LHCN-M2 (cell line): ENCODE data around the gene ECE1. TPM values are rescaled to one million over a fixed set of nuclear protein-coding genes. Genes with fewer than 3 reads are reported as not detected.
A peak's percentile ranks its signal among the peaks of the same experiment; 100 is the strongest.

Source experiments
- DNase-seq: peaks from one replicate; pipeline ENCODE4 v3.0.0-alpha.2; 2012; ENCODE audit warnings: low read depth
- total RNA-seq: library from RNA; depleted of rRNA; stranded (reverse); fragments of >200 nt; gene quantifications from 2 replicates; pipeline ENCODE4 v1.2.3, GENCODE V29; 2014

Gene ECE1
- total RNA-seq, 1 experiment from 2014 or later: 50.5 TPM

DNA sequence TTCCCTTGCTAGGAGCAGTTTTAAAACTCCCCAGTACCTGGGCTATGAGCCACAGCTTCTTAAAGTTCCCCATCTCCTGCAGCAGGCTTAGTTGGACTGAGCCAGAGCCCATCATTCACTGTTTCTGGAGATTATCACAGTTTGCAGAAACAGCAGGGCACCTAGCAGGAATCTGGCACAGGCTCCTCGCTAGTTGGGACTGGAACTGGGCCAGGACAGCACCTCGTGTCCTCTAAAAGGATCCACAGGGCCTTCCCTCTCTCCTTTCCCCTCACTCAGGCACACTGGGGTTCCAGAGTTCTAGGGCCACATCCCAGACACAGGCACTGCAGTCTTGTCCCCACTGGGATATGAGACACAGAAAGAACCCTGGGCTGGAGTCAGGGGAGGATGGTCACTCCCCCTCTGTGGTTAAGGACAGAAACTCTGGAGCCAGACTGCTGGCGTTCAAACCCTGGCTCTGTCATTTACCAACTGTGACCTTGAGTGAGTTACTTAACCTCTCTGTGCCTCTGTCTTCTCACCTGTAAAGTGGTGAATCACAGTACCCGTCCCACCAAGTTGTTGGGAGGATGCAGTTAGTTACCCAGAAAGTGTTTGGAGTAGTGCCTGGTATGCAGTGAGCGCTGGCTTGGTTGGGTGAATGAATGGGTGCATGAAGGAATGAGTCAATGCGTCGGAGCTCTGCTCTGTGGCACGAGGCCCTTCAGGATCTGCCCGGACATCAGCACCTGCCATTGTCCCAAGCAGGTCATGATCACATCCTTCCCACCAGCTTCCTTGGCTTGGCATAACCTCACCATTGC, 18.8 kb upstream of the ECE1 start:
- no peak for DNase-seq

DNA sequence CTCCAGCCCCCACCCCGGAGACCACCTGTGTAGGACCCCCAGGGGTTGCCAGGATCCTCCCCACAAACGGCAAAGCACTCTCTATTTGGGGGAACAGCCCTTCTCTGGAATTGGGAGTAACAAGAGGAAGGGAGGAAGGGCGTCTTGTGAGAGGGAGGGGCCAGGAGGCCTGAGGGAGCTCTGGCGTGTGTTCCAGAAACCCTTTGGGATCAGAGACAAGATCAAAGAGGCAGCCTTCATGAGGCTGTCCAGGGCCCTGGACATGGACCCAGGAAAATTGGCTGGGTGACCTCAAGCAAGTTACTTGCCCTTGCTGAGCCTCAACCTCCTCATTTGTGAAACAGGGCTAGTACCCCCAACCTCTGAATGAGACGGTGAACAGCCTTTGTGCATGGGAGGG, 18.1 kb upstream of the ECE1 start:
- no peak for DNase-seq

DNA sequence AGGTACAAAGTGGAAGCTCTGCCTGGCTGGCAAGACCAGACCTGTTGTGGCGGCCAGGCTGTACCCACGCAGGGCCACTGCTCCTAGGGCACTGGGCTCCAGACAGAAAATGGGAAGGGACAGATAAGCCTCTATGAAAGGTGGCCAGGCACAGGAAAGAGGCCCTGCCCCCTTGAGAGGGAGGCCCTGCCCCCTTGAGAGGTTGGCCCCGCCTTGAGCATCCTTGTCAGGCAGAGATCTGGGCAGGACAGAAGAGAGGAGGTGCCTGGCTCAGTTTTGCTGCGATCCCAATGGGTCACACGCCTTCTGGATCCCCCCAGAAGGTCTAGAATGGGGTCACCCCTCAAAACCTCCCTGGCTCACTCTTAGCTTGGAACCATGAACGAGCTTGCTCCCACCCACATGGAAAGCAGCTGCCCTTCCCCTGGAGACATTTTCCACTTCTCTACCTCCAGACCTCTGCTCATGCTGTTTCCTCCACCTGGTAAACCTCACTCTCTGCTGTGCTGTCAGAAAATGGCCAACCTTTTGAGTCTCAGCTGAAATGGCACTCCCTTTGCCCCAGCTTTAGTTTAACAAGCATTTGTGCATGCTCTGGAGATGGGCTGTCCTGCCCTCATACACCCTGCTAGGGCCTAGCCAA, 17.5 kb upstream of the ECE1 start:
- no peak for DNase-seq

DNA sequence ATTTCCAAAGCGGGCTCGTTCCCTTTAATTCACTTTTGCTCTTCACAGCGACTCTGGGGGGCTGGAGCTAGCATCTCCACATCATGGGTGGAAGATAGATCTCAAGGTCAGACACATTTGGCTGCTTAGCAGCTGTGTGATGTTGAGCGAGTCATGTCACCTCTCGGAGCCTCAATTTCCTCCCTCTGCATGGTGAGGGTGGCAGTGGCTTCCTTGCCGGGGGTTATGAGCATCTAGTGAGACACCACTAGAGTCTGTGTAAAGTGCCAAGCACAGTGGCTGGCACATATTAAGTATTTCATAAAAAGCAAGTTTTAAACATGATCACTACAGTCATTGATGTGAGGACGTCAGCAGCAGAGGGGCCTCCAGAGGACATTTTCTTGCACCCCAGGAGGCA, 16.9 kb upstream of the ECE1 start:
- no peak for DNase-seq

DNA sequence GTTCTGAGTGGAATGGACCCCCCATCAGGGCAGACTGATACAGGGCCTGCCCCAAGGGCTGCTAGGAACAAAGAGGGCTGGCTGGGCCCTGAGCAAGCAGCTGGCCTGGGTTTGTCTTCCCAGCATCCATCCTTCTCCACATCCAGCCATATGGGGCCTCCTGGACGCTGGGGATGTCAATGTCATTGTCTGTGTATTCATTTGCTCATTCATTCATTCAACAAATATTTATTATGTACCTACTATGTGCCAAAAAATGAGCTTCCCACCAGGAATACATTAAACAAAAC, 15.6 kb upstream of the ECE1 start:
- DNase-seq: no peak

DNA sequence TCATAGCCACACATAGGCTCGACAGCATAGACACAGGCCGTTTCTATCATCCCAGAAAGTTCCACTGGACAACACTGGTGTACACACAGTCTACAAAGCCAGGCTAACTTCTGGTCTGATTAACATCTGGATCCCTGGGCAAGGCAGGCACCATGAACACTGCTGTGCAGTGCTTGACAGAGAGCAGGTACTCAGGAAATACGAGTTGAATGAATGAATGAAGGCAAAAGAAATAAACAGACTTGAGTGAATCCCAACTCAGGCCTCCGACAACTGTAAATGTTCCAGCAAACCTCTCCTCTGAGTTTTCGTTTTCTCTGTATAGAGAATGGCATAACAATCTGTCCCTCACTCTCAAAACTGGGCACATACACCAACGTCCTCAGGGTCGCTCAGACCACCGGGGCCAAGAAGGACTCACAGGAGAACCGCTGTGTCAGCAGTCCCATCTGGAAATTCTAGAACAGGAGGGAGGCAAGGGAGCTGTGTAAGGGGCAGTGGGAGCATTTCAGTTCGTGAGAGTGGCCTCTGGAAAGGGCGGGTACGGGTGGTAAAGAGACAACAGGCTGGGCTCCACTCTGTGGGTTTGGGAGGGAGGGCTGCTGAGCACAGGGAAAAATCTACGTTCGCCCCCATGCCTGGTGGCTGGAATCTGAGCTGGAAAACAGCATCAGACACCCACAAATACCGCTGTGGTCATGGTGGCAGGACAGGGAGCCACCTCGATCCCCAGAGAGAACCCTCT, 15.1 kb upstream of the ECE1 start:
- no peak for DNase-seq

DNA sequence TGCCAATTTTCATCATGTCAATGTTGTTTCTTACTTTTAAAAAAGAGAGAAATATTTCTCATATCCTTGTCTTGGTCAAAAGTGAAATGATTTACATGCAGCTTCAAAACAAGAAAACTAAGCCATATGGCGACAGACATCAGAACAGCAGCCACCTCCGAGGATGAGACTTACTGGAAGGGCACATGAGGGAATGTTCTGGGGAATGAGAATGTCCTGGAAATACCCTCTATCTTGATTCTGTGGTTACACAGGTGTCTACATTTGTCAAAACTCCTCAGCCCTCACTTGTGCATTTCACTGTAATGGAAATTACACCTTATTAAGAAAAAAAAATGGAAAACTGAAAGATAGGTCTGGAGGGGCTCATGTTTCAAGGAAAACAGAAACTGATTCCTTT, 14.2 kb upstream of the ECE1 start:
- DNase-seq: peak; percentile 59

DNA sequence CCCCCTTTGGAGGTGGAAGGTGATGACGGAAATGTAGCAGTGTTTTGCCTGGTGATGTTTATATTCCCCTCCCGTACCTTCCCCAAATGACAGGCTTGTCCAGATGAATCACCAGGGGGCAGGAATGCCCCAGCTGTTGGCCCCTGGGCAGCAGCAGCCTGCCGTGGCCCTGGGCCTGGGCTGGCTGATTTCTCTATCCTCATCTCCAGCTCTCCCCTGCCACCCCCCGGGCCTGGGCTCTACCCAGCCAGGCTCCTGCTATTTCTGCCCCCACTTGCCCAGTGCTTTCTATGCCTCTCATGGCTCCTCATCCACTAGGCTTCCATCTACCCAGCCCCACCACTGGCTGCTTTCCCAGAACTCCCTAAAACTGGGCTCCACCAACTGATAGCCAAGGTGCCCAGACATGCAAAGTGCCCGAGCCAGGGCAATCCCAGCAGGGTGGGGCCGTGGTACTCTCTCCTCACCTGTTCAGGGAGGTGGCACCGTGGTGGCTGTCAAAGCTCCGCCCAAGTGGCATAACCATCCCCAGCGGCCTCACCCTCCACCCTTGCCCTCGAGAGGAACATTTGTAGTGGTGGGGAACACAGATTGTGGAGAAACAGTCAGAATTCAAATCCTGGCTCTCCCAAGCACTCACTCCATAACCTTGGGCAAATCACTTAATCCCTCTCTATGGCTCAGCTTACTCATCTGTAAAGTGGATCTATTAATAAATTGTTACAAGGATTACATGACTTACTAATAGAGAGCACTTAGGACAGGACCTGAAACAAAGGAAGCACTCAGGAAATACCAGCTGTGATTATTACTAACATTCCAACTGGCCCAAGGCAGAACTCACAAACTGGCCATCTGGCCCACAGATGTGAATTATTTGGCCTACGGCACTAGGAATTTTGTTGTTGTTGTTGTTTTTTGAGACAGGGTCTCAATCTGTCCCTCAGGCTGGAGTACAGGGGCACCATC, 12.8 kb upstream of the ECE1 start:
- peak; percentile 77 for DNase-seq

DNA sequence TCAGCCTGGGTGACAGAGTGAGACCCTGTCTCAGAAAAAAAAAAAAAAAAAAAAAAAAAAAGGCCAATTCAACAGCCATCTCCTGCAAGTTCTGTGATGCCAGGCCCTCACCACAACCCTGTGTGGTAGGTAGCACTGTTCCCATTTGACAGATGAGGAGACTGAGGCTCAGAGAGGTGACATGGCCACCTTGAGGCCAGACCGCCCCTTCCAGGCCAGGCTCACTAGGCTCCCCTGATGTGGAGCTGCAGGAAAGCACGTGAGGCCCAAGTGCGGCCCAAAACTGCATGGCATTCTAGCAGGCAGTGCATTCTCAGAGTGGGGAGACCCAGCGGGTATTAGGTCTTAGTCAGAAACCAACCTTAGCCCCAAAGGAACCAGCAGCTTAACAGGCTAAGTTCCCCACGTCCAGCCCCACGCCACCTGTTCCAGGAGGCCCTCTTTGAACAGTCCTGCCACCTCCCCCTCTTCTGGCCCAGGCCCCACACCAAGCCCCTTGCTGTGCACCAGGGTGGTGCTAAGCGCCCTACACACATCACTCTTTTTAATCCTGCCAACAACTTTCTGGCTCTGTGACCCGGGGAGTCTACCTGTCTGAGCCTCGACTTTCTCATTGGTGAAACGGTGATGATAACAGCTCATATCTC, 11.7 kb upstream of the ECE1 start:
- DNase-seq: no peak

DNA sequence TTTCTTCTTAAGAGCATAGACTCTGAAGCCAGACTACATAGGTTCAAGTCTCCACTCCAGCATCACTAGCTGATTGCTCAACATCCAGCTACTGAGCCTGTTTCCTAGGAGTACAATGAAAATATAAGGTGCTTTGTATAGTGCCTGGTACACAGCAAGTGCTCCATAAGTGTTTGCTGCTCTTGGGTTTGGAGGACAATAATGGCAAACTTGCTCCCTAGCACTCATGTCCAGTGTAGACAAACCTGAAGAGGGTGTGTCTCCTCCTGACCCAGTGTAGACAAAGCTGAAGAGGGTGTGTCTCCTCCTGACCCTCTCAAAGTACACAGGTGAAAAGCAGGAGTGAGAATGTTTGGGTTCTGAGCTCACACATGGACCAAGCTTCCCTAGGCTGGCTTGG, 10.5 kb upstream of the ECE1 start:
- DNase-seq: no peak

DNA sequence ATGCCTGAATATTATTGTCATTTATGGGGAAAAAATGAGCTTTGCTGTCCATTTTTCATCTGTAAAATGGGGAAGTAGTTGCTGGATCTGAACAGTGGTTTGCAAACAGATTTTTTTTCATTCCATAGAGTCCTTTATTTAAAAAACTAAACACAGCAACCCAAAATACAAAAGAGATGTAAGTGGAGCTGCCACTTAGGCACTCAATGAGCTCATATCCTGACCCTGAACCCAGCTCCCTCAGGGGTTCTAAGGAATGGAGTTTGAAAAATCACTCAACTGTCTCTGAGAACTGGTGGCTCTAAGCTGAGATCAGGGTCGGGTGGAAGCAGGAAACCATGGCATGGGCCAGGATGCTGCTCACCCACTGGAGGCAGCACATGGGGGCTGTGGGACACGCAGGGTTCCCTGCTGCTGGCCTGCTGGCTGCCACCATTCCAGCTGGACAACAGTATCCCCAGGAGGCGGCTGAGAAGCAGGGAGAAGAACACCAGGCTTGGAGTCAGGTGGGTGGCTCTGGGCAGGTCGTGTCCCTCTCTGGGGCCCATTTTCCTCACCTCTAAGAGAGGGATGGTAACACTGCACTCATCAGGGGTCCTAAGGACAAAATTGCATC, 9.6 kb upstream of the ECE1 start:
- DNase-seq: no peak

DNA sequence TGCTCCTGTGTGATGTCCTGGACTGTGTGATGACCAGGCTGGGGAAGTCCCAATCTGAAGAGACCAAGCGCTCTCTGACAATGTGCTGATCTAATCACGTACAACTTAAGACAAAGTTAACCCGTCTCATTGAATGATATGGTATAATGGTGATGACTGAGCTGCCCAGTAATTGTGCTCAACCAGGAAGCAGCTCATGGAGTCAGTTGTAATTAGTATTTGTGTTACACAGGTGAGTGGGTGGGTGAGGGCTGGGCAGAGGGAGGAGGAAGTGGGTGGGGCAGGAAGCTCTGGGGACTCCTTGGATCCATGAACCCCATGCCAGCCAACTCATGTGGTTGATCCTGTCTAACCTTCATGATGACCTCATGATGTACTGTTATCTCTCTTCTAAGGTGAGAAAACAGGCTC, 8.7 kb upstream of the ECE1 start:
- no peak for DNase-seq

DNA sequence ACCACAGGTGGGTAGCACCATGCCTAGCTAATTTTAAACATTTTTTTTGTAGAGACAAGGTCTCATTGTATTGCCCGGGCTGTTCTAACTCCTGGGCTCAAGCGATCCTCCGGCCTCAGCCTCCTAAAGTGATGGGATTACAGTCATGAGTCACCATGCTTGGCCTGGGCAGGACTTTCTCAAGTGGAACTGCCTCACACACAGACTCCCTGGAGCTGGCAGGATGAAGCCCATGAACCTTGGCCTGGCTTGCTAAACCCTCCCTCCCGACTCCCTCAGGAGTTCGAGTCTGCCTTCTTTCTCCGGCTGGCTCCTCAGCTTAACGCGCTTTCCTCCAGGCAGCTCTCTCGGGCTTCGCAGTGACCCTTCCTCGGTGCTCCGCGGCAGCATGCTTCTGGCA, 7.7 kb upstream of the ECE1 start:
- DNase-seq: no peak

DNA sequence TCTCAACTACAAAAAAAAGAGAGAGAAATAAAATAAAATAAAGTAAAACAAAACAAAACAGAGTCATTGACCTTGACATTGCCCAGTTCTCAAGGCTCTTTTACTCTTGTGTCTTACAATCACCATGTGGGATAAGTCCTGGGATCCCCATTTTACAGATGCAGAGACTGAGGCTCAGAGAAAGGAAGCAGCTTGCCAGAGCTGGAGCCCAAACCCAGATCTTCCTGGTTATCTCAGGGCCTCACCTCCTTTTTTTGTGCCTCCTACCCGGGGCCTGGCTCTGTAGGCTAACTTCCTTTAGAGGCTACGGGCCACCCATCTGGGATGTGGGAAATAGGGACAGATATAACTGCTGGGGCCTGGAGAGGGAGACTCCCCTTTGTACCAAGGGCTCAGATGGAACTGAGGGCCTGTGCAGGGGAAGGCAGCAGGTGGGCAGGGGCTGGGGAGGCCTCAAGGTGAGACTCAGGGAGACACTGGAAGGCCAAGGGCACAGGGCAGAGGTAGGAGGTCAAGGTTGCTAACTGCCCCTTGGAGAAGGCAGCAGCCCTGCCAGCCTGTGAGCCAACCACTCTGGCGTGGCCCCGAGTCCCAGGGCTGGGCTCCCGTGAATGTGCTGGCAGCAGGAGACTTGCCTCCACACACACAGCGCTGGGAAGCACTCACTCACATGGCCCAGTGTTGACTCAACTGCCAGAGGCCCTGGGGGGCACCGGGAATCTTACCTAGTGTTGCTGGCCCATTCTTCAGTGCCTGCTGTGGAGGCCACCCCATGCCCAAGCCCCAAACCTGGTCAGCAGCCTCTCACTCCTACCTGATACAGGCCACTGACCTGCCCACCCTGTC, 6.5 kb upstream of the ECE1 start:
- no peak for DNase-seq

DNA sequence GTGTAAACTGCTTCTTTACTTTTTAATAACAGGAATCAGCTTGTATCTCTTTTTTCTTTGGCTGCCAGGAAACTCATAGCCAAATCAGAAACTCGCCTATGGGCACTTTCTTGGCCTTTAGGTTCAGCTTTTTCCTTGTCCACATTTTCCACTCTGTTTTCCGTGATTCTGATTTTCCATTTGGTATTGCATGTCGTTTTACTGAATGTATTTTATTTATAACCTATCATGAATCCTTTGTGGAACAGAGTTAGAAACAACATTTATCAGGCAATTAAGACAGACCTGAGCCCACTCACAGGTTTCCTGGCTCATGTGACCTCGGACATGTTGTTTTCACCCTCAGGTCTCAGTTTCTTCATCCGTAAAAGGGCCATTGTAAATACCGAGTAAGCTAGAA, 5.3 kb upstream of the ECE1 start:
- DNase-seq: no peak

DNA sequence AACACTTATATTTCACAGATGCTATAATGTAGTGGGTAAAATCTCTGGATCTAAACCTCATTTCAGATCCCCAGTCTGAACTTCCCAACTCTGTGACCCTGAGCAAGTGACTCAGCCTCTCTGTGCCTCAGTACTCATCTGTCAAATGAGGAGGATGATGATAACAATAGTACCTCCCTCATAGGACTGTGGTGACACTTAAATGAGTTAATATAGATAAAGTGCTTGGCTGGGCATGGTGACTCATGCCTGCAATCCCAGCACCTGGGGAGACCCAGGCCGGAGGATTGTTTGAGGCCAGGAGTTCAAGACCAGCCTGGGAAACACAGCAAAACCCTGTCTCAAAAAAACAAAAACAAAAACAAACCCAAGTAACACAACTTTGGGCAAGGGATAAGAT, 4.7 kb upstream of the ECE1 start:
- DNase-seq: no peak

DNA sequence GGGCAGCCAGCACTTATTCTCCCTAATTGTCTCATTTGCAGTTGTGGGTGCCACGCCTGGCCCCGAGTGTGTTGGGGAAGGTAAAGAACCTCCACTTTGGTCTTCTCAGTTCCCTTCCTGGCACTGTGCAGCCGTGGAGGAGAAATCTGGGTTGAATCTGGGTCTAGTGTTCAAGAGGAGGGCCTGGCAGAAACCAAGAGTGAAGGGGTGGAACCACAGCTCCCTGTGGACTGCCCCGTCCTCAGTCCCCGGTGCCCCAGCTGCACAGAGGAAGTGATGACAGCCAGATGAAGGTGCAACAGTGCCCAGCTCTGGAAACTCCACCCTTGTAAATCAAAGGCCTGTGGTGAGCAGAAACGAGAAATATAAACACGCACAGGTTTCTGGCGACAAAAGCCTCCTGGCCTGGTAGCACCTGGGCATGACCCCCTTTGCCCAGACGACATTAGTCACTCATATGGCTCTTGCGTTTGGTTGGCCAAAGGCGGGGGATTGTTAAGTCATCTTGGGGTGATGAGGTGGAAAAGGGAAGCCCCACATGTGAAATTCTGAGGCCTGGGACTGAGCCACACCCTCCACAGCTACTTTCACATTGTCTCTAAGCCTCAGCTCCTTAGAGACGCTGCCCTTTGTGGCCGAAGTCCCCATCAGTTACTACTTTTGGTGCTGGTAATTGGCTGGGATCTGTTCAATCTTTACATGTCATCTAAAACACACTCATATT, 4.2 kb upstream of the ECE1 start:
- no peak for DNase-seq

DNA sequence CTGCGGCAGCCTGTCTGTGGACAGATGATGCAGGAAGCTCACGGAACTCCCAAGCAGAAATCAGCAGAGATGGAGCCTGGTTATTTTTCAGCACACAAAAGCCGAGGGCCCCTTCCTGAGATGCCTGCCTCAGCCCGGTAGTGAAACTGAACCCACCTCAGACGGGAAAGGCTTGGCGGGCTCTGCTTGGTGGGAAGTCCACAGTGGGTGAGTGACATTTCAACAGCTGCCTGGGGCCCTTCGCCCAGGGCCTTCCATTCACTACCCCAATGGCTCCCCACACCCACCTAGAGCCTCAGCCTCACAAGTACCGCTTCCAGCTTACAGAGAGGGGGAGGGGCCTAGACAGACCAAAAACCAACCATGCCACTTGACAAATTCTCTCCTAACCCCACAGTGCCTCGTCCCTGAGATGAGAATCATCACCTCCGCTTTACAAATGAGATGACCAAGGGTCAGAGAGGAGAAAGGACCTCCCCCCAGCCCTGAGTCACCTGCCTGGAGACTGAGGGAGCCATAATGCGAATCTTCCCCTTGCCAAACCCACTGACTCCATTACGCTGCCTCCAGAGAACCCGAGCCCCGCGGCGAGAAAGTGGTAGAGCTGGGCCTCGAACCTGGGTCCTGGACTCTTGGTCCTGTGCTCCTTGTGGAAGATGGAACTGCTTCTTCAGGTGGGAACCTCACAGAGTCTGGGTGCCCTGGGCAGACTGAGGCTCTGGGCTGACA, 3.4 kb upstream of the ECE1 start:
- DNase-seq: no peak
